K562 (cell line): ENCODE data around the gene CACNA1A. TPM values are rescaled to one million over a fixed set of nuclear protein-coding genes. Genes with fewer than 3 reads are reported as not detected.
"Not testable (repeated sequence)": the region's sequence is repeated elsewhere in the genome, so short reads cannot be mapped to it uniquely, and the experiment has no call there.

Source experiments
- ATAC-seq: fragments of 200-7000 bp; cut with Tn5 transposase; 3 replicates; pipeline ENCODE4 v1.9.1; 2020; ENCODE audit warnings: moderate library complexity
- BruUV-seq: library from RNA; stranded (reverse); fragments of 400-500 nt; replicated peaks from 2 replicates; lab custom pipeline; 2021; lab: Mats Ljungman, UMichigan
- CTCF ChIA-PET: fragments of 300-600 bp; formaldehyde crosslinking; extraction: SDS; loops from one replicate; lab custom pipeline; 2021; ENCODE audit warnings: low intra/inter-chr PET ratio; lab: Yijun Ruan, JAX
- POLR2A ChIA-PET: fragments of 300-600, 350-650 bp; sonication (Branson Sonifier 250); formaldehyde crosslinking; extraction: SDS; loops from one replicate; lab custom pipeline; 2021; ENCODE audit warnings: antibody characterized with exemption, inconsistent platforms; lab: Yijun Ruan, JAX
- DNase-seq, 4 experiments: peaks; one replicate each; pipeline versions ENCODE4 v3.0.0 to v3.0.0-alpha.2; 2011 to 2018; ENCODE audit warnings: low spot score in 3 of 4, mixed read lengths in 3 of 4; ENCODE audit errors: extremely low read depth in 1 of 4
- FAIRE-seq: peaks from 2 replicates; lab custom pipeline; 2011; peaks lifted over from hg19 to GRCh38; lab: Jason Lieb, UNC
- H2AFZ ChIP-seq: 2 replicates; pipeline ENCODE4 v1.6.0; 2011; ENCODE audit warnings: low read depth, low read length, control low read depth, inconsistent platforms
- H3K27ac ChIP-seq: fragments of 200-600 bp; 3 replicates; pipeline ENCODE4 v1.8.0; 2011; ENCODE audit warnings: low read depth, mild to moderate bottlenecking, control low read depth, inconsistent platforms, low read length, moderate library complexity, mixed read lengths; ENCODE audit errors: extremely low read depth
- H3K27me3 ChIP-seq, 2 experiments: fragments of 300-600 bp in 1 of 2; 2 replicates in 1 of 2; 3 replicates in 1 of 2; pipeline versions ENCODE4 v1.6.0 to v1.8.0; 2011; ENCODE audit warnings: inconsistent platforms in 2 of 2, low read length in 2 of 2, mild to moderate bottlenecking in 1 of 2, mixed read lengths in 1 of 2, moderate library complexity in 1 of 2; ENCODE audit not compliant: control insufficient read depth in 2 of 2, insufficient read depth in 2 of 2
- H3K36me3 ChIP-seq: fragments of 300-600 bp; 3 replicates; pipeline ENCODE4 v1.8.0; 2011; ENCODE audit warnings: mild to moderate bottlenecking, low read length, inconsistent platforms; ENCODE audit not compliant: control insufficient read depth, insufficient read depth
- H3K4me1 ChIP-seq, 2 experiments: fragments of 200-600 bp in 1 of 2; replicated peaks in 1 of 2; 2 replicates in 1 of 2; 3 replicates in 1 of 2; pipeline versions ENCODE4 v1.5.1 to v1.8.0; 2011; ENCODE audit warnings: inconsistent platforms in 2 of 2, low read length in 2 of 2, mild to moderate bottlenecking in 1 of 2, mixed read lengths in 1 of 2, moderate library complexity in 1 of 2; ENCODE audit not compliant: control insufficient read depth in 2 of 2, insufficient read depth in 2 of 2
- H3K4me2 ChIP-seq: 2 replicates; pipeline ENCODE4 v1.6.1; 2011; ENCODE audit warnings: low read length, control low read depth, inconsistent platforms, mixed read lengths; ENCODE audit not compliant: insufficient read depth
- H3K4me3 ChIP-seq: fragments of 200-600 bp; sonication (generic), shearing (Covaris generic); 2 replicates; pipeline ENCODE4 v1.5.1; 2016; ENCODE audit warnings: control low read depth, inconsistent platforms
- H3K79me2 ChIP-seq: fragments of 200-600 bp; 3 replicates; pipeline ENCODE4 v1.8.0; 2011; ENCODE audit warnings: low read length, inconsistent platforms; ENCODE audit not compliant: control insufficient read depth, insufficient read depth
- H3K9ac ChIP-seq, 2 experiments: 2 replicates each; pipeline versions ENCODE4 v1.6.0 to v1.6.1; 2011; ENCODE audit warnings: low read depth in 2 of 2, low read length in 2 of 2, control low read depth in 1 of 2, inconsistent platforms in 1 of 2, mild to moderate bottlenecking in 1 of 2, mixed read lengths in 1 of 2; ENCODE audit not compliant: insufficient read depth in 1 of 2
- H3K9me1 ChIP-seq: one replicate; pipeline ENCODE4 v1.6.0; 2011; ENCODE audit warnings: inconsistent platforms, mild to moderate bottlenecking, low read length, moderate library complexity; ENCODE audit not compliant: control insufficient read depth, insufficient read depth
- H3K9me3 ChIP-seq: replicated peaks from 2 replicates; pipeline ENCODE4 v1.5.1; 2011; ENCODE audit warnings: low read depth, low read length, inconsistent platforms; ENCODE audit not compliant: control insufficient read depth, insufficient read depth
- H4K20me1 ChIP-seq: replicated peaks from 2 replicates; pipeline ENCODE4 v1.6.1; 2011; ENCODE audit warnings: low read length, inconsistent platforms, mixed read lengths; ENCODE audit not compliant: control insufficient read depth, insufficient read depth
- BCOR ChIP-seq: fragments of 450-650 bp; IDR thresholded peaks from 2 replicates; pipeline ENCODE4 v1.6.1; 2016
- KDM1A ChIP-seq, 2 experiments: fragments of 450-650 bp; IDR thresholded peaks; 2 replicates each; pipeline ENCODE4 v1.6.1; 2016; ENCODE audit warnings: mild to moderate bottlenecking in 2 of 2
- ZNF121 ChIP-seq: sonication (generic); formaldehyde crosslinking; conservative IDR thresholded peaks from 2 replicates; pipeline ENCODE4 v1.8.0; 2022; ENCODE audit warnings: missing genetic modification reagents
- WGBS: fragments of 100-300 bp; shearing (Covaris generic); methylation state at CpG from one replicate; pipeline ENCODE4 v1.1.6; 2016; ENCODE audit warnings: low coverage, mixed read lengths; ENCODE audit not compliant: insufficient coverage; ENCODE audit errors: missing lambda C conversion rate; 5-methylcytosine and 5-hydroxymethylcytosine counted together
- in situ Hi-C: fragments of 300-500 bp; cut with MboI; formaldehyde crosslinking; loops from 4 replicates; pipeline ENCODE4 v1.15.0; 2018; ENCODE audit warnings: inconsistent platforms, mixed read lengths
- intact Hi-C: fragments of 100-400 bp; cut with micrococcal nuclease; formaldehyde crosslinking; loops from 2 replicates; pipeline ENCODE4 v1.14.2; 2022
- polyA plus RNA-seq, 8 experiments: library from polyadenylated mRNA; depleted of rRNA in 4 of 8; stranded (reverse) in 5 of 8; unstranded in 3 of 8; fragments of >200 nt; fragmentation: Nextera tagmentation in 2 of 8; fragmentation: Illumina TruSeq in 1 of 8; extraction: Ambion mirVana in 2 of 8; extraction: Trizol in 1 of 8; gene quantifications; 2 replicates each; pipeline versions ENCODE4 v1.2.1 to v1.2.3, GENCODE V29; 2011 to 2014; ENCODE audit warnings: inconsistent platforms in 1 of 8, missing spikeins in 1 of 8
- total RNA-seq, 7 experiments: library from RNA; depleted of rRNA in 6 of 7; stranded (reverse); fragments of >200 nt in 6 of 7; fragmentation: Illumina TruSeq in 2 of 7; extraction: Trizol in 2 of 7; gene quantifications; 2 replicates each; pipeline versions ENCODE4 v1.2.1 to v1.2.3, GENCODE V29; 2011 to 2021; ENCODE audit warnings: low replicate concordance in 1 of 7

CACNA1A gene
- total and polyA plus RNA-seq, 9 of the 15 experiments (the other 6 are each of a cell fraction or from before 2014, with no cell fraction given), result 0.03 to 0.20 (median 0.09) TPM; not detected in 1

- H3K4me2 ChIP-seq, intact Hi-C loops, H3K79me2 ChIP-seq, FAIRE-seq, H3K27me3 ChIP-seq, ATAC-seq, H3K27ac ChIP-seq, H3K9ac ChIP-seq, H4K20me1 ChIP-seq, BruUV-seq, CTCF ChIA-PET, H3K36me3 ChIP-seq, H2AFZ ChIP-seq, H3K9me3 ChIP-seq, H3K9me1 ChIP-seq, in situ Hi-C loops, H3K4me3 ChIP-seq: not testable (repeated sequence)
- peaks cover 0 to 12% of the 10 kb centered on the region in 2 experiments; a peak in 3 of 5 replicates for H3K4me1 ChIP-seq
- POLR2A ChIA-PET, result interaction anchor here (0.6 kb wide), 2 partner anchors 14 to 390 kb away, joined by 3 to 5 read pairs; no protein-coding TSS in a partner anchor
- TF ChIP-seq ZNF121 (CRISPR knock-in tag), result peak; percentile 79
- 0 out of 4 replicates have a peak, but pooled peaks of 1 of the 2 experiments have one; percentile 20 for TF ChIP-seq KDM1A (IDR thresholded peaks at IDR 0.05)
- TF ChIP-seq BCOR, result peak; percentile 64
- WGBS, result 71% methylated on average over 5 of the region's 10 CpGs
- peak in 1 of 4 experiments; percentile 25 for DNase-seq
Measured at GRCh38 chr19:13178291-13178690, 328.0 kb downstream of the CACNA1A start.

GRCh38 chr19:13177584-13177983 lies 328.7 kb downstream of the CACNA1A start:
- H3K79me2 ChIP-seq, in situ Hi-C loops, ATAC-seq, H3K36me3 ChIP-seq, H3K9ac ChIP-seq, intact Hi-C loops, CTCF ChIA-PET, H2AFZ ChIP-seq, H4K20me1 ChIP-seq, H3K9me3 ChIP-seq, DNase-seq, H3K9me1 ChIP-seq, H3K4me2 ChIP-seq, H3K27me3 ChIP-seq, H3K4me3 ChIP-seq, FAIRE-seq, BruUV-seq, H3K27ac ChIP-seq: not testable (repeated sequence)
- WGBS, result 83% methylated on average over 4 of the region's 5 CpGs
- peaks cover 1 to 14% of the 10 kb centered on the region in 2 experiments; a peak in 3 of 5 replicates for H3K4me1 ChIP-seq
- POLR2A ChIA-PET, result interaction anchor here (0.6 to 2.1 kb wide), 3 partner anchors 22 to 659 kb away, joined by 3 to 8 read pairs (median 5); no protein-coding TSS in a partner anchor
